Left cardiac atrium (tissue), 4 donors: Measurements from ENCODE around the gene CLPTM1L. TPM values are rescaled to one million over a fixed set of nuclear protein-coding genes. Genes with fewer than 3 reads are reported as not detected.
A peak's percentile ranks its signal among the peaks of the same experiment; 100 is the strongest.
"Not testable (repeated sequence)": the region's sequence is repeated elsewhere in the genome, so short reads cannot be mapped to it uniquely, and the experiment has no call there.

Experiments used
- ATAC-seq, 2 donors: fragments of 200-7000 bp; cut with Tn5 transposase; one replicate each; pipeline ENCODE4 v1.9.1; 2020; ENCODE audit warnings: mild to moderate bottlenecking in 2 of 2, moderate library complexity in 2 of 2
- DNase-seq: peaks from one replicate; pipeline ENCODE4 v3.0.0-alpha.2; 2020
- intact Hi-C, 2 donors: fragments of 100-400 bp; cut with DNase I; formaldehyde crosslinking; loops; one replicate each; pipeline versions ENCODE4 v1.14.1 to v1.15.1; 2022 to 2023
- microRNA-seq, 2 donors: library from miRNA; unstranded; fragments of <30 nt; microRNA quantifications; one replicate each; pipeline ENCODE4 v1.2.0, GENCODE V29; 2020
- total RNA-seq, 2 donors: library from RNA; stranded (reverse); fragmentation: NEBNext Ultra II Directional; extraction: Animal tissue kit (Norgen Biotek cat#: 25700); gene quantifications; one replicate each; pipeline ENCODE4 v1.2.1, GENCODE V29; 2021
- donor health status: DM: no; HTN: yes; CAD: no.
- donor health status: DM: no; HTN: yes; CAD: no; lungs with severe emphysema.
- donor health status: DM: yes; HTN: yes; CAD: no.
- donor health status: Dilated cardiomyopathy.

CLPTM1L gene
- total RNA-seq, 2 donors from 2014 or later = 46.6 to 51.7 TPM

DNA sequence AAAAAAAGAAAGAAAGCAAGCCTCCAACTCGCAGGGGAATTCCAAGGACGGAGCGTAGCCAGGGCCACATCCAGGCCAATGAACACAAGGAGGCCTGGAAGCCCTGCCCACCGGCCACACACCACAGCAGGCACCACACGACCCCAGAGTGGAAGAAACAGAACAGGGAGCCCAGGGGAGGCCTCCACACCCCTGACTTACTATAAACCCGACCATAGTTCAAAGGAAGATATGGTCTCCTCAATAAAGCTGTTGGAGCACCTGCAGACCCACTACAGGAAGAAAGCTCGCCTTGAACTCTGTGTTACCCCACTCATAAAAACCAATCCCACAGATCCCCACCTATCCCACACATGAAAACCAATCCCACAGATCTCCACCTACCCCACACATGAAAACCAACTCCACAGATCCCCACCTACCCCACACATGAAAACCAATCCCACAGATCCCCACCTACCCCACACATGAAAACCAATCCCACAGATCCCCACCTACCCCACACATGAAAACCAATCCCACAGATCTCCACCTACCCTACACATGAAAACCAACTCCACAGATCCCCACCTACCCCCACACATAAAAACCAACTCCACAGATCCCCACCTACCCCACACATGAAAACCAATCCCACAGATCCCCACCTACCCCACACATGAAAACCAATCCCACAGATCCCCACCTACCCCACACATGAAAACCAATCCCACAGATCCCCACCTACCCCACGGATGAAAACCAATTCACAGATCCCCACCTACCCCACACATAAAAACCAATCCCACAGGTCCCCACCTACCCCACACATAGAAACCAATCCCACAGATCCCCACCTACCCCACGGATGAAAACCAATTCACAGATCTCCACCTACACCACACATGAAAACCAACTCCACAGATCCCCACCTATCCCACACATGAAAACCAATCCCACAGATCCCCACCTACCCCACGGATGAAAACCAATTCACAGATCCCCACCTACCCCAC is 69.2 kb downstream of the CLPTM1L start:
- intact Hi-C loops, DNase-seq, ATAC-seq: not testable (repeated sequence)

DNA sequence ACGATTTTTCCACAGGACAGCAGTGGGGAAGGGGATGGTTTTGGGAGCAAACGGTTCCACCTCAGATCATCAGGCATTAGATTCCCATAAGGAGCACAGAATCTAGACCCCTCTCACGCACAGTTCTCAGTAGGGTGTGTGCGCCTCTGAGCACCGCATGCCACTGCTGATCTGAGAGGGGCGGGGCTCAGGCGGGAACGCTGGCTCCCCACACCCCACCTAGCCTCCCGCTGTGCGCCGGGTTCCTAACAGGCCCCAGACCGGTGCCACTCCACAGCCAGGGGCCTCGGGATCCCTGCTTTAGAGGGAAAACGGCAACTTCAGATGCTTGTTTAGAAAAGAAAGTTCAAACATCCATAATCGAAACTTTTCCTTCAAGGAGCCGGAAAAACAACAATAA is 70.4 kb downstream of the CLPTM1L start:
- no peak for DNase-seq
- intact Hi-C loops = no loop called here

DNA sequence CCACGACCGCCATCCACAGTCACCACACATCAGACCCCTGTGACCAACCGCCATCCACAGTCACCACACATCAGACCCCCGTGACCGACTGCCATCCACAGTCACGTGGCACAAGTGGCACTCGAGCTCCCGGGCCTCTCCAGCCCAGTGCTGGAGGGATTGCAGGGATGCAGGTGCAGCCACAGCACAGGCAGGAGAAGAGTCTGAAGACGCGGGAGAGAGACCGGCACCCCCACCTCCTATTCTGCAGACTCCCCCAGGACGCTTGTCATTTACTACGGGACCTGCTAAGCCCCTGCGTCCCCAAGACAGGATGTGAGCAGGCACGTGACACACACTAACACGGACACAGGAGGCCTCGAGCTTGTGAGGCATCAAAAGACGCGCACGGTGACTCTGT is 71.2 kb downstream of the CLPTM1L start:
- no peak for ATAC-seq
- intact Hi-C loops = no loop called here
- no peak for DNase-seq

More for the DNA sequence above, 70.4 kb downstream of the CLPTM1L start:
- no peak for ATAC-seq

DNA sequence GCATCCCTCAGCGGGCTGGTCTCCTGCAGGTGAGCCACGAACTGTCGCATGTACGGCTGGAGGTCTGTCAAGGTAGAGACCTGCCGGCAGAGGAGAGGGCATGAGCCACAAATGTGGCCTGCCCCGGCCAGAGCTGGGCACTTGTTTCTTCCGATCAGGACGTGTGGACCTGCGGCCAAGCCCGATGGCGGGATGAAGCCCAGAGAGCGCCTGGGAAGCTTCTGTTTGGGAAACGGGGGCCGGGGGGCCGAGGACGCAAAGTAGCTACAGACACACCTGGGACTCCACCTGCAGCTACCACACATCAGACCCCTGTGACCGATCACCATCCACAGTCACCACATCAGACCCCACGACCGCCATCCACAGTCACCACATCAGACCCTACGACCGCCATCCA is 72.7 kb downstream of the CLPTM1L start:
- intact Hi-C loops = no loop called here
- DNase-seq (no peak), ATAC-seq (no peak)

DNA sequence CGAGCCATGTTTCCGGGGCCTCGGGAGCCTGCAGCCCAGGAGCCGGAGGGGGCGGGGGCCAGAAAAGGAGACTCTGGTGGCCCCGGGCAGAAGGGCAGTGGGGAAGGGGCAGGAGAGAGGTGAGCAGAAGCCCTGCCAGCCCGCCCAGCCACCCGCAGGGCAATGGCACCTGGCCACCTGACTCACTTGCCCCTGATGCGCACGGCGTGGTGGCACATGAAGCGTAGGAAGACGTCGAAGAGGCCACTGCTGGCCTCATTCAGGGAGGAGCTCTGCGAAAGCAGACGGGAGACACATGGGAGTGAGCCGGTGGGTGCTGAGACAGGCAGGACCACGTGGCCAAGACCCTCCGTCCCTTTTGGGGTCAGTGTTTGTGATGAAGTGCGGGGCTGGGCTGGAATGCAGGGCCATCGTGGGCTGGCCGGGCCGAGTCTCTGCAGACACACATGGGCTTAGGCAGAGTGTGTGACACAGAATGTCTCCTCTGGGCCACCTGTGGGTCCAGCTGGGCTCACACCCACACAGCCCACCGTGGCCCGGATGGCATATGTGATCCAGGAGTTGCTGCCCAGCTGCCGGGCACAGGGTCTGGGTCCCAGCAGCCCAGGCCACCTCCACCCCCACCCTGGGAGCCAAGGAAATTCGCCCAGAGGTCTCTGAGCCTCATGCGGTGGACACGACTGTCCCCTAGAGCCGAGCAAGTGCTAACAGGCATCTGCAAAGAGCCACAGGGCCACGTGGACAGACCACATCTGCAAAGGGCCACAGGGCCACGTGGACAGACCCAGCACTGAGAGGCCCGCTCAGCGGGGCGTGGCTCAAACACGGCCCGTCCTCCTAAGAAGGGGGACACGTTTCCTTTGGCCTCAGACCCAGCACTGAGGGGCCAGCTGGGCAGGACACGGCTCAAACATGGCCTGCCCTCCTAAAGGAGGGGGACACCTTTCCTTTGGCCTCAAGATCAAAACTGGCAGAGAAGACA is 73.7 kb downstream of the CLPTM1L start:
- DNase-seq (no peak), ATAC-seq (peak in 1 of 2 donors; percentile 27)
- intact Hi-C loops = no loop called here

DNA sequence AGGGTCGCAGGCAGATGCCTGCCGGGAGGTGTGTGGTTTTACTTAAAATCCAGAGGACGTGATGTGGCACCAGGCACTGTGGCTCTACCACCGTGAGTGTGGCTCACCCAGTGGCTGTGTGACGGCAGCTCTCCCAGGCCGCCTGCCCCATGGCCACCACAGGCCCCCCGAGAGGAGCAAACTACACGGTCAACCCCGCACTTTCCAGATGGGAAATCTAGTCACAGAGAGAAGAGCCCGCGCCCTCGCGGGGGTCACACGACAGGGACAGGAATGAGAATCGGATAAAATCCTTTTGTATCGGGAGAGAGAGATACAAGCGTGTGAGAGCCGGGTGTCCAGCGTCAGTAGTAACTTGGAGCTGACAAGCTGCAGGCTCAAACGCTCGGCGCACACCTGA is 74.5 kb downstream of the CLPTM1L start:
- DNase-seq (no peak), ATAC-seq (no peak)
- intact Hi-C loops = no loop called here

DNA sequence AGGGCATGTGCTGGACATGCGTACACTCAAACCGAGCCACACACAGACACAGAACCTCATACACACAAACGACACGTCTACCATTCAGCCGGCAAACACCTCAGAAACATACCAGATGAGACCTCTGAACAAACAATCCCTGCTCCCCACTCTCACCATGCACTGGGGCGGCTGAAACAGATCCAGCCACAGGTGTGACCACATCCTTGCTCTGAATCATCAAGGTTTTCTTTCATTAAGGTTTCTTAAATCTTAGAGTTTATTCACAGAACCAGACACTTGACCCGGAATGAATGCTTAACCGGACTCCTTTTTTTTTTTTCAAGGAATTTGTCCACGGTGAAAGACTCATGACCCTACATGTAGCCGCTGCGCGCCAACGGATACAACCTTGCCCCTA is 76.2 kb downstream of the CLPTM1L start:
- intact Hi-C loops = no loop called here
- DNase-seq (no peak), ATAC-seq (no peak)

DNA sequence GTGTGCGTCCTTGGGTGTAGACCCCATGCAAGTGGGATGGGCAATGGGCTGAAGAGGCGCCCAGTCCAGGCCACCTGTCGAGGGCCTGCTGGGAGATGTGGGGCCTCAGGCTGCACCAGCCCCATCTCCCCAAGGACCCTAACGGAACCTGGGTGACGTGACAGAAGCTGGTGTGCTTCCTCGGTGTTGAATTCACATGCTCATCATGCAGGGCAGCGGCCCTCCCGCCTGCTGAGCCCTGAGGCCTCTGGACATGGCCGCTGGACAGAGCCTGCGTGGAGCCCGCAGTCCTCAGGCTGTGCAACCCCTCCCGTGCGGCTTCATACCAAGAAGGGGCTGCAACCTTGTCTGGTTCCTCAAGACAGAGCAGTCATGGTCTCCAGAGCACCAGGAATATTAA is 76.8 kb downstream of the CLPTM1L start:
- no peak for ATAC-seq
- no peak for DNase-seq
- intact Hi-C loops = no loop called here

Small RNAs within 50 kb of the gene (microRNA-seq; reads per million reads assigned to microRNA genes)
- gene MIR4457 = 0 reads per million in 2 donors

Other genes starting within 250 kb of the CLPTM1L start
- 10 to 100 TPM; 53.7 to 54.1 TPM for gene SLC12A7, start 233.0 kb downstream of the CLPTM1L start, total RNA-seq
- not detected for gene SLC6A19, start 143.5 kb downstream of the CLPTM1L start, total RNA-seq
- gene SLC6A18, start 119.7 kb downstream of the CLPTM1L start, total RNA-seq = not detected
- not detected for gene TERT, start 50.0 kb downstream of the CLPTM1L start, total RNA-seq
- gene SLC6A3, start 100.3 kb upstream of the CLPTM1L start, total RNA-seq = under 1 TPM in 1 of 2 donors, not detected in 1; 0.06 TPM
- 10 to 100 TPM; 17.5 to 22.7 TPM for gene LPCAT1, start 178.9 kb upstream of the CLPTM1L start, total RNA-seq